HepG2 (cell line): ENCODE data around the gene VSIG2. TPM values are rescaled to one million over a fixed set of nuclear protein-coding genes. Genes with fewer than 3 reads are reported as not detected.

Source experiments
- ATAC-seq: fragments of 200-7000 bp; cut with Tn5 transposase; 3 replicates; pipeline ENCODE4 v1.9.1; 2020; ENCODE audit warnings: mild to moderate bottlenecking, moderate library complexity
- BruUV-seq: library from RNA; stranded (reverse); fragments of 400-500 nt; replicated peaks from 2 replicates; lab custom pipeline; 2021; lab: Mats Ljungman, UMichigan
- CTCF ChIA-PET: fragments of 300-600 bp; formaldehyde crosslinking; extraction: SDS; loops from one replicate; lab custom pipeline; 2021; ENCODE audit warnings: low total read pairs, inconsistent platforms, low intra/inter-chr PET ratio; lab: Yijun Ruan, JAX
- POLR2A ChIA-PET: fragments of 350-600 bp; sonication (Branson Sonifier 250); formaldehyde crosslinking; loops from one replicate; lab custom pipeline; 2020; ENCODE audit warnings: antibody characterized with exemption, inconsistent platforms; lab: Yijun Ruan, JAX
- DNase-seq: peaks from one replicate; pipeline ENCODE4 v3.0.0-alpha.2; 2015; ENCODE audit warnings: low spot score
- FAIRE-seq: peaks from 3 replicates; lab custom pipeline; 2011; peaks lifted over from hg19 to GRCh38; lab: Jason Lieb, UNC
- H2AFZ ChIP-seq: one replicate; pipeline ENCODE4 v1.6.1; 2011; ENCODE audit warnings: low read length, inconsistent platforms
- H3K27ac ChIP-seq: fragments of 300-600 bp; 3 replicates; pipeline ENCODE4 v1.8.0; 2011; ENCODE audit warnings: mixed run types, mild to moderate bottlenecking, mixed read lengths, low read length, inconsistent platforms; ENCODE audit not compliant: insufficient read depth; ENCODE audit errors: extremely low read length
- H3K27me3 ChIP-seq, 2 experiments: fragments of 200-600 bp in 1 of 2; 2 replicates in 1 of 2; 3 replicates in 1 of 2; pipeline versions ENCODE4 v1.6.0 to v1.8.0; 2011; ENCODE audit warnings: low read length in 2 of 2, mild to moderate bottlenecking in 2 of 2, moderate library complexity in 2 of 2, inconsistent platforms in 1 of 2; ENCODE audit not compliant: insufficient read depth in 2 of 2, control insufficient read depth in 1 of 2
- H3K36me3 ChIP-seq, 2 experiments: fragments of 200-600 bp in 1 of 2; replicated peaks in 1 of 2; 2 replicates in 1 of 2; 3 replicates in 1 of 2; pipeline versions ENCODE4 v1.5.1 to v1.8.0; 2011; ENCODE audit warnings: low read length in 2 of 2, inconsistent platforms in 1 of 2; ENCODE audit not compliant: insufficient read depth in 2 of 2, control insufficient read depth in 1 of 2
- H3K4me1 ChIP-seq: 2 replicates; pipeline ENCODE4 v1.5.1; 2012; ENCODE audit warnings: low read length, inconsistent platforms; ENCODE audit not compliant: insufficient read depth
- H3K4me2 ChIP-seq: 2 replicates; pipeline ENCODE4 v1.6.0; 2011; ENCODE audit warnings: low read depth, low read length, inconsistent platforms
- H3K4me3 ChIP-seq, 3 experiments: fragments of 200-600 bp in 1 of 3; sonication (generic), shearing (Covaris generic) in 1 of 3; replicated peaks in 1 of 3; 2 replicates each; pipeline ENCODE4 v1.5.1; 2011 to 2016; ENCODE audit warnings: low read length in 3 of 3, inconsistent platforms in 2 of 3, low read depth in 2 of 3, mild to moderate bottlenecking in 2 of 3, control low read depth in 1 of 3, mixed read lengths in 1 of 3; ENCODE audit not compliant: insufficient read depth in 1 of 3
- H3K79me2 ChIP-seq: one replicate; pipeline ENCODE4 v1.6.1; 2011; ENCODE audit warnings: low read length, inconsistent platforms; ENCODE audit not compliant: insufficient read depth
- H3K9ac ChIP-seq: 2 replicates; pipeline ENCODE4 v1.6.0; 2011; ENCODE audit warnings: mild to moderate bottlenecking, low read depth, low read length, inconsistent platforms; ENCODE audit not compliant: insufficient read depth
- H3K9me3 ChIP-seq: 2 replicates; pipeline ENCODE4 v1.5.1; 2012; ENCODE audit warnings: mild to moderate bottlenecking, low read length
- H4K20me1 ChIP-seq: 2 replicates; pipeline ENCODE4 v1.6.0; 2011; ENCODE audit warnings: inconsistent platforms, mild to moderate bottlenecking, low read length, moderate library complexity; ENCODE audit not compliant: insufficient read depth
- ARNT ChIP-seq: fragments of 450-650 bp; IDR thresholded peaks from 2 replicates; pipeline ENCODE4 v1.6.1; 2017
- CCDC6 ChIP-seq: sonication (generic); formaldehyde crosslinking; IDR thresholded peaks from 2 replicates; pipeline ENCODE4 v1.8.1; 2022; ENCODE audit warnings: mild to moderate bottlenecking, missing genetic modification reagents, moderate library complexity
- SMAD1 ChIP-seq: sonication (generic); formaldehyde crosslinking; IDR thresholded peaks from 2 replicates; pipeline ENCODE4 v1.4.0; 2020; ENCODE audit warnings: missing genetic modification reagents, low read depth, mild to moderate bottlenecking, borderline replicate concordance
- SMC3 ChIP-seq: IDR thresholded peaks from 2 replicates; pipeline ENCODE4 v1.6.1; 2011; ENCODE audit warnings: low read length, improper control_type of control experiment
- SMYD3 ChIP-seq: sonication (generic); formaldehyde crosslinking; IDR thresholded peaks from 2 replicates; pipeline ENCODE4 v1.8.1; 2023; ENCODE audit warnings: mild to moderate bottlenecking, missing genetic modification reagents
- SP140L ChIP-seq: sonication (generic); formaldehyde crosslinking; IDR thresholded peaks from 2 replicates; pipeline ENCODE4 v1.4.0; 2020; ENCODE audit warnings: missing genetic modification reagents, borderline replicate concordance
- ZNF253 ChIP-seq: sonication (generic); formaldehyde crosslinking; IDR thresholded peaks from 2 replicates; pipeline ENCODE4 v1.8.0; 2022; ENCODE audit warnings: mild to moderate bottlenecking, missing genetic modification reagents, borderline replicate concordance
- ZNF333 ChIP-seq: sonication (generic); formaldehyde crosslinking; IDR thresholded peaks from 2 replicates; pipeline ENCODE4 v1.4.0; 2020; ENCODE audit warnings: mild to moderate bottlenecking, missing genetic modification reagents, borderline replicate concordance
- ZNF589 ChIP-seq: sonication (generic); formaldehyde crosslinking; conservative IDR thresholded peaks from 2 replicates; pipeline ENCODE4 v1.8.0; 2022; ENCODE audit warnings: mild to moderate bottlenecking, moderate library complexity, missing genetic modification reagents
- ZNF841 ChIP-seq: sonication (generic); formaldehyde crosslinking; IDR thresholded peaks from 2 replicates; pipeline ENCODE4 v1.8.1; 2023; ENCODE audit warnings: missing genetic modification reagents, borderline replicate concordance
- WGBS: methylation state at CpG from one replicate; pipeline ENCODE4 v1.1.6; 2017; ENCODE audit warnings: low lambda C conversion rate; 5-methylcytosine and 5-hydroxymethylcytosine counted together
- in situ Hi-C: cut with HindIII; loops from 2 replicates; pipeline ENCODE4 v1.10.0; 2017; ENCODE audit warnings: low pct_unique_long_range_greater_than_20kb; ENCODE audit not compliant: extremely low pct_ligation_motif_present
- intact Hi-C: fragments of 100-400 bp; cut with micrococcal nuclease; formaldehyde crosslinking; loops from one replicate; pipeline ENCODE4 v1.10.0; 2022; ENCODE audit not compliant: unreplicated experiment
- polyA plus RNA-seq, 8 experiments: library from polyadenylated mRNA; depleted of rRNA in 3 of 8; stranded (reverse) in 7 of 8; unstranded in 1 of 8; fragments of >200 nt; fragmentation: Illumina TruSeq in 4 of 8; extraction: Trizol in 4 of 8; gene quantifications; 2 replicates each; pipeline versions ENCODE4 v1.2.1 to v1.2.3, GENCODE V29; 2011 to 2016; ENCODE audit warnings: low read depth in 4 of 8, missing spikeins in 1 of 8, mixed read lengths in 1 of 8; ENCODE audit not compliant: insufficient read depth in 1 of 8
- total RNA-seq, 5 experiments: library from RNA; depleted of rRNA; stranded (reverse); fragments of >200 nt; fragmentation: Illumina TruSeq; extraction: Trizol; gene quantifications; 2 replicates each; pipeline ENCODE4 v1.2.3, GENCODE V29; 2016; ENCODE audit warnings: low read depth in 1 of 5
- TF ChIP-seq, protein P1 (sequence below): sonication (generic); formaldehyde crosslinking; IDR thresholded peaks from 2 replicates; pipeline ENCODE4 v1.4.0; 2020; ENCODE audit warnings: low read depth, missing genetic modification reagents
- TF ChIP-seq, protein P2 (sequence below): IDR thresholded peaks from 2 replicates; pipeline ENCODE4 v1.6.1; 2016; ENCODE audit warnings: control low read depth
- TF ChIP-seq, protein P3 (sequence below): sonication (generic); formaldehyde crosslinking; IDR thresholded peaks from 2 replicates; pipeline ENCODE4 v1.5.0; 2020; ENCODE audit warnings: mild to moderate bottlenecking, missing genetic modification reagents
- TF ChIP-seq, protein P4 (sequence below): sonication (generic); formaldehyde crosslinking; IDR thresholded peaks from 2 replicates; pipeline ENCODE4 v1.5.0; 2020; ENCODE audit warnings: missing genetic modification reagents

The VSIG2 gene
- total and polyA plus RNA-seq, 2 of the 13 experiments (the other 11 are each of a cell fraction or from before 2014, with no cell fraction given): 0.80 to 2.7 TPM

DNA sequence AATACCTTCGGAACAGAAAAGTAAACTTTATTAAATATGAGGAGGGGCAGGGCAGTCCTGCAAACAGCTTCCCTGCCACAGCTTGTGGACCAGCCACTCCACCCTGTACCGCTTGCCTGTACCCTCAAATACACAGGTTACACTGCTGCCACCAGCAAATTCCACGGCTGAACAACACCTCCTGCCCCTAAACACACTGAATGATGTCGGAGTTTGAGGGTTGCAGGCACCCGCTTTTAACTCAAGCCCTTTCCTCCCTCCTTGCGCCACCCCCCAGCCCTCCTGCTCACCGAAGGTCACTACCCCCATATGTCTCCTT lies 4.0 kb downstream of the VSIG2 start:
- H3K9ac ChIP-seq: no peak overlapping the region
- no peaks in the 10 kb centered on the region for H3K79me2 ChIP-seq
- no peak overlapping the region for H3K27ac ChIP-seq
- BruUV-seq: no TSS peak
- no peaks in the 10 kb centered on the region for H4K20me1 ChIP-seq
- in situ Hi-C loops: no loop called here
- ChIA-PET POLR2A (interaction anchor here (1.0 to 4.7 kb wide), 2 partner anchors 11 to 15 kb away, joined by 3 to 48 read pairs; no protein-coding TSS in a partner anchor), CTCF (no interaction called here)
- DNase-seq (no peak), ATAC-seq (no peak), FAIRE-seq (no peak)
- H3K4me2 ChIP-seq: no peak overlapping the region
- H3K36me3 ChIP-seq: no peaks in the 10 kb centered on the region
- H3K9me3 ChIP-seq: no peaks in the 10 kb centered on the region
- intact Hi-C loops: loop anchor here (10.0 kb wide), 1 partner anchor 47 kb away; no protein-coding TSS in a partner anchor
- WGBS: 55% methylated on average over 7 of the region's 7 CpGs
- H3K4me1 ChIP-seq: peaks cover 56% of the 10 kb centered on the region
- peaks cover 0 to 72% of the 10 kb centered on the region in 2 experiments; a peak in 4 of 5 replicates for H3K27me3 ChIP-seq
- H3K4me3 ChIP-seq: no peak overlapping the region
- no peak overlapping the region for H2AFZ ChIP-seq
- TF ChIP-seq SP140L (CRISPR knock-in tag) (no peak), CCDC6 (CRISPR knock-in tag) (no peak), ZNF333 (no peak), SMAD1 (CRISPR knock-in tag) (no peak), ZNF841 (CRISPR knock-in tag) (no peak), ZNF253 (CRISPR knock-in tag) (no peak), ZNF589 (CRISPR knock-in tag) (no peak), SMYD3 (CRISPR knock-in tag) (no peak), SMC3 (no peak), ARNT (no peak)
- TF ChIP-seq, protein P1, sequence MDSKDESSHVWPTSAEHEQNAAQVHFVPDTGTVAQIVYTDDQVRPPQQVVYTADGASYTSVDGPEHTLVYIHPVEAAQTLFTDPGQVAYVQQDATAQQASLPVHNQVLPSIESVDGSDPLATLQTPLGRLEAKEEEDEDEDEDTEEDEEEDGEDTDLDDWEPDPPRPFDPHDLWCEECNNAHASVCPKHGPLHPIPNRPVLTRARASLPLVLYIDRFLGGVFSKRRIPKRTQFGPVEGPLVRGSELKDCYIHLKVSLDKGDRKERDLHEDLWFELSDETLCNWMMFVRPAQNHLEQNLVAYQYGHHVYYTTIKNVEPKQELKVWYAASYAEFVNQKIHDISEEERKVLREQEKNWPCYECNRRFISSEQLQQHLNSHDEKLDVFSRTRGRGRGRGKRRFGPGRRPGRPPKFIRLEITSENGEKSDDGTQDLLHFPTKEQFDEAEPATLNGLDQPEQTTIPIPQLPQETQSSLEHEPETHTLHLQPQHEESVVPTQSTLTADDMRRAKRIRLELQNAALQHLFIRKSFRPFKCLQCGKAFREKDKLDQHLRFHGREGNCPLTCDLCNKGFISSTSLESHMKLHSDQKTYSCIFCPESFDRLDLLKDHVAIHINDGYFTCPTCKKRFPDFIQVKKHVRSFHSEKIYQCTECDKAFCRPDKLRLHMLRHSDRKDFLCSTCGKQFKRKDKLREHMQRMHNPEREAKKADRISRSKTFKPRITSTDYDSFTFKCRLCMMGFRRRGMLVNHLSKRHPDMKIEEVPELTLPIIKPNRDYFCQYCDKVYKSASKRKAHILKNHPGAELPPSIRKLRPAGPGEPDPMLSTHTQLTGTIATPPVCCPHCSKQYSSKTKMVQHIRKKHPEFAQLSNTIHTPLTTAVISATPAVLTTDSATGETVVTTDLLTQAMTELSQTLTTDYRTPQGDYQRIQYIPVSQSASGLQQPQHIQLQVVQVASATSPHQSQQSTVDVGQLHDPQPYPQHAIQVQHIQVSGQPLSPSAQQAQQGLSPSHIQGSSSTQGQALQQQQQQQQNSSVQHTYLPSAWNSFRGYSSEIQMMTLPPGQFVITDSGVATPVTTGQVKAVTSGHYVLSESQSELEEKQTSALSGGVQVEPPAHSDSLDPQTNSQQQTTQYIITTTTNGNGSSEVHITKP: no peak
- TF ChIP-seq, protein P2, sequence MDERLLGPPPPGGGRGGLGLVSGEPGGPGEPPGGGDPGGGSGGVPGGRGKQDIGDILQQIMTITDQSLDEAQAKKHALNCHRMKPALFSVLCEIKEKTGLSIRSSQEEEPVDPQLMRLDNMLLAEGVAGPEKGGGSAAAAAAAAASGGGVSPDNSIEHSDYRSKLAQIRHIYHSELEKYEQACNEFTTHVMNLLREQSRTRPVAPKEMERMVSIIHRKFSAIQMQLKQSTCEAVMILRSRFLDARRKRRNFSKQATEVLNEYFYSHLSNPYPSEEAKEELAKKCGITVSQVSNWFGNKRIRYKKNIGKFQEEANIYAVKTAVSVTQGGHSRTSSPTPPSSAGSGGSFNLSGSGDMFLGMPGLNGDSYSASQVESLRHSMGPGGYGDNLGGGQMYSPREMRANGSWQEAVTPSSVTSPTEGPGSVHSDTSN (CRISPR knock-in tag): no peak
- TF ChIP-seq, protein P3, sequence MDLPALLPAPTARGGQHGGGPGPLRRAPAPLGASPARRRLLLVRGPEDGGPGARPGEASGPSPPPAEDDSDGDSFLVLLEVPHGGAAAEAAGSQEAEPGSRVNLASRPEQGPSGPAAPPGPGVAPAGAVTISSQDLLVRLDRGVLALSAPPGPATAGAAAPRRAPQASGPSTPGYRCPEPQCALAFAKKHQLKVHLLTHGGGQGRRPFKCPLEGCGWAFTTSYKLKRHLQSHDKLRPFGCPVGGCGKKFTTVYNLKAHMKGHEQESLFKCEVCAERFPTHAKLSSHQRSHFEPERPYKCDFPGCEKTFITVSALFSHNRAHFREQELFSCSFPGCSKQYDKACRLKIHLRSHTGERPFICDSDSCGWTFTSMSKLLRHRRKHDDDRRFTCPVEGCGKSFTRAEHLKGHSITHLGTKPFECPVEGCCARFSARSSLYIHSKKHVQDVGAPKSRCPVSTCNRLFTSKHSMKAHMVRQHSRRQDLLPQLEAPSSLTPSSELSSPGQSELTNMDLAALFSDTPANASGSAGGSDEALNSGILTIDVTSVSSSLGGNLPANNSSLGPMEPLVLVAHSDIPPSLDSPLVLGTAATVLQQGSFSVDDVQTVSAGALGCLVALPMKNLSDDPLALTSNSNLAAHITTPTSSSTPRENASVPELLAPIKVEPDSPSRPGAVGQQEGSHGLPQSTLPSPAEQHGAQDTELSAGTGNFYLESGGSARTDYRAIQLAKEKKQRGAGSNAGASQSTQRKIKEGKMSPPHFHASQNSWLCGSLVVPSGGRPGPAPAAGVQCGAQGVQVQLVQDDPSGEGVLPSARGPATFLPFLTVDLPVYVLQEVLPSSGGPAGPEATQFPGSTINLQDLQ (CRISPR knock-in tag): no peak
- TF ChIP-seq, protein P4, sequence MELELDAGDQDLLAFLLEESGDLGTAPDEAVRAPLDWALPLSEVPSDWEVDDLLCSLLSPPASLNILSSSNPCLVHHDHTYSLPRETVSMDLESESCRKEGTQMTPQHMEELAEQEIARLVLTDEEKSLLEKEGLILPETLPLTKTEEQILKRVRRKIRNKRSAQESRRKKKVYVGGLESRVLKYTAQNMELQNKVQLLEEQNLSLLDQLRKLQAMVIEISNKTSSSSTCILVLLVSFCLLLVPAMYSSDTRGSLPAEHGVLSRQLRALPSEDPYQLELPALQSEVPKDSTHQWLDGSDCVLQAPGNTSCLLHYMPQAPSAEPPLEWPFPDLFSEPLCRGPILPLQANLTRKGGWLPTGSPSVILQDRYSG: no peak
